ENCODE measurements around the gene PDCD1.

DNA sequence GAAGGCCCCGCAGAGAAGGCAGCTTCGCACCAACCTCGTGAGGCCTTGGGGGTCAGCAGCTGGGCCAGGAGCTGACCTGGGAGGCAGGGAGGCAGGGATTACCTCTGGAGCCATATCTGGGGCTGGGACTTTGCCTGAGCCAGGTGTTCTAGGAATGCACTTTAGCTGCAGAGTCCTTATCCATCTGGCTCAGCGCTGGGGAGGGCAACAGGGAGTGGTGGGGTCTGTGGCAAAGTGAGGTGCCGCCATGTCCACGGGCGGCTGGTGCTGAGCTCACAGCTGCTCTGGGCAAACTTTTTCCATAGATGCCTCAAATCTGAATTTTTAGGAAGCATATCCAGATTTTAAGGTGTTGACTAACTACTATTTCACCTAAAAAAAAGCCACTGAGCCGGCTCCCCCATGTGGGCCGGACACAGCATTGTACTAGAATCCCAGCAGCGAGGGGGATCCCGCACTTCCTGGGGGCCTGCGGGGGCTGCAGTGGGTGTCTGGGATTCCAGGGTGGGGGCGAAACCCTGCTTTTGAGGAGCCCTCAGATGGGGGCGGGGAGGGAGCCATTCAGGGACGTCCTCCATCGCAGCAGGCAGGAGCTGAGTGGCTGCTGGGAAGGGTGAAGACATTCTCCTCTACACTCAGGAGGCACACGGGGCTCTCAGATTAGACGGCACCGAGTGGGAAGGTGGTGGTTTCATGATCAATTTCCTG, 45.5 kb upstream of the PDCD1 start:
- TF ChIP-seq POLR2A (IDR thresholded peaks at IDR 0.05; ENCODE audit: borderline replicate concordance, extremely low read depth, insufficient read depth, insufficient read length) (no peak), RAD21 (IDR thresholded peaks at IDR 0.05; ENCODE audit: low read depth) (no peak), SRF (IDR thresholded peaks at IDR 0.05; ENCODE audit: low read depth) (no peak), POLR2AphosphoS5 (IDR thresholded peaks at IDR 0.05; ENCODE audit: low read depth, low read length) (no peak), JUND (IDR thresholded peaks at IDR 0.05) (no peak)
- TF ChIP-seq, protein P1, sequence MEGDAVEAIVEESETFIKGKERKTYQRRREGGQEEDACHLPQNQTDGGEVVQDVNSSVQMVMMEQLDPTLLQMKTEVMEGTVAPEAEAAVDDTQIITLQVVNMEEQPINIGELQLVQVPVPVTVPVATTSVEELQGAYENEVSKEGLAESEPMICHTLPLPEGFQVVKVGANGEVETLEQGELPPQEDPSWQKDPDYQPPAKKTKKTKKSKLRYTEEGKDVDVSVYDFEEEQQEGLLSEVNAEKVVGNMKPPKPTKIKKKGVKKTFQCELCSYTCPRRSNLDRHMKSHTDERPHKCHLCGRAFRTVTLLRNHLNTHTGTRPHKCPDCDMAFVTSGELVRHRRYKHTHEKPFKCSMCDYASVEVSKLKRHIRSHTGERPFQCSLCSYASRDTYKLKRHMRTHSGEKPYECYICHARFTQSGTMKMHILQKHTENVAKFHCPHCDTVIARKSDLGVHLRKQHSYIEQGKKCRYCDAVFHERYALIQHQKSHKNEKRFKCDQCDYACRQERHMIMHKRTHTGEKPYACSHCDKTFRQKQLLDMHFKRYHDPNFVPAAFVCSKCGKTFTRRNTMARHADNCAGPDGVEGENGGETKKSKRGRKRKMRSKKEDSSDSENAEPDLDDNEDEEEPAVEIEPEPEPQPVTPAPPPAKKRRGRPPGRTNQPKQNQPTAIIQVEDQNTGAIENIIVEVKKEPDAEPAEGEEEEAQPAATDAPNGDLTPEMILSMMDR (IDR thresholded peaks at IDR 0.05 in 2 of 3, conservative IDR thresholded peaks at IDR 0.05 in 1 of 3; ENCODE audit: borderline replicate concordance in 1 of 3, insufficient read depth in 1 of 3, low read depth in 2 of 3, low read length in 2 of 3): no peak

All from HCT116 (cell line).